Mammary epithelial cell (primary cell): ENCODE measurements around the gene FCN3.

Experiments used
- CTCF ChIP-seq, 2 donors: IDR thresholded peaks in 1 of 2; conservative IDR thresholded peaks in 1 of 2; 2 replicates each; pipeline ENCODE4 v1.5.1; 2011 to 2012; ENCODE audit warnings: inconsistent platforms in 2 of 2, low read length in 2 of 2, mild to moderate bottlenecking in 2 of 2, control low read depth in 1 of 2, low read depth in 1 of 2; ENCODE audit not compliant: insufficient read depth in 1 of 2; ENCODE audit errors: extremely low read depth in 1 of 2
- EZH2 ChIP-seq: IDR thresholded peaks from 2 replicates; pipeline ENCODE4 v1.6.1; 2012; ENCODE audit warnings: low read length, inconsistent platforms, borderline replicate concordance

GRCh38 chr1:27368869-27369582 lies 5.6 kb downstream of the FCN3 start:
- TF ChIP-seq CTCF (conservative IDR thresholded peaks at IDR 0.05 in 1 of 2, IDR thresholded peaks at IDR 0.05 in 1 of 2; ENCODE audit: extremely low read depth in 1 of 2, insufficient read depth in 1 of 2, low read depth in 1 of 2, low read length in 2 of 2) (peak; percentile 21 to 40), EZH2 (no peak)
